Chondrocyte (in vitro differentiated cells): ENCODE measurements around the gene BANF1. TPM values are rescaled to one million over a fixed set of nuclear protein-coding genes. Genes with fewer than 3 reads are reported as not detected.
A peak's percentile ranks its signal among the peaks of the same experiment; 100 is the strongest.

Experiments used
- DNase-seq: peaks from one replicate; pipeline ENCODE4 v3.0.0; 2021; ENCODE audit warnings: mixed read lengths, low spot score
- H3K27ac Mint-ChIP-seq: one replicate; pipeline ENCODE4 v1.8.0; 2021; ENCODE audit warnings: mild to moderate bottlenecking, moderate library complexity, mixed read lengths; ENCODE audit not compliant: unreplicated experiment
- H3K27me3 Mint-ChIP-seq: 2 replicates; pipeline ENCODE4 v1.8.0; 2021; ENCODE audit warnings: low read depth, mixed read lengths
- H3K36me3 Mint-ChIP-seq: 2 replicates; pipeline ENCODE4 v1.8.0; 2021; ENCODE audit warnings: low read depth, mixed read lengths
- H3K4me1 Mint-ChIP-seq: 2 replicates; pipeline ENCODE4 v1.8.0; 2021; ENCODE audit warnings: low read depth, mild to moderate bottlenecking, mixed read lengths
- H3K4me3 Mint-ChIP-seq: one replicate; pipeline ENCODE4 v1.8.0; 2021; ENCODE audit warnings: mild to moderate bottlenecking, moderate library complexity, mixed read lengths; ENCODE audit not compliant: unreplicated experiment
- H3K9me3 Mint-ChIP-seq: 2 replicates; pipeline ENCODE4 v1.8.0; 2021; ENCODE audit warnings: low read depth, mixed read lengths
- total RNA-seq: library from RNA; stranded (reverse); gene quantifications from 3 replicates; pipeline ENCODE4 v1.2.1, GENCODE V29; 2021
- TF ChIP-seq, protein P1 (sequence below): fragments of 200-600 bp; sonication (generic); IDR thresholded peaks from 2 replicates; pipeline ENCODE4 v1.5.0; 2021; ENCODE audit warnings: antibody characterized with exemption, mild to moderate bottlenecking, moderate library complexity

BANF1 gene
- total RNA-seq, 1 donor from 2014 or later, result 187 TPM

DNA sequence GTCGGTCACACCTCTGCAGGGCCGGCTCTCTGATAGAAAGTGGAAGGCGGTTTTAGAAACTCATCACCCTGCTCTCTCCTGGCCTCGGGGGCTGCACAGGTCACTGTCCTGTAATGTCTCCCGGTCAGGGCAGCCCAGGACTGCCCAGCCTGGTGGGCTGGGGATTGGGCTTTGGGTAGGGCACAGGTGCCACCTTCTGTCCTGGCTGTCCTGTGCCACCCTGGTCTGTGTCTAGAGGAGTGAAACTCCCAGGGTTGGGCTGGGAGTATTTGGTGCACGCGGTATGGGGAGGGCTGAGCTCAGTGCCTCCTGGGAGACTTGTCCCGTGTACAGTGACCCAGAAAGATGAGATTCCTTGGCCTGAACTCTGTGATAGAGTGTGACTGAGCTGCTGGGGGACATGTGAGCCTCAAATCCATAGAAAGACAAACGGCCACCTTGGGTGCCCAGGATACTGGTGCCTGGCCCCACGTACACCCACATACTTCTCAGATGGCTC lies 23.0 kb upstream of the BANF1 start:
- no peak for DNase-seq

DNA sequence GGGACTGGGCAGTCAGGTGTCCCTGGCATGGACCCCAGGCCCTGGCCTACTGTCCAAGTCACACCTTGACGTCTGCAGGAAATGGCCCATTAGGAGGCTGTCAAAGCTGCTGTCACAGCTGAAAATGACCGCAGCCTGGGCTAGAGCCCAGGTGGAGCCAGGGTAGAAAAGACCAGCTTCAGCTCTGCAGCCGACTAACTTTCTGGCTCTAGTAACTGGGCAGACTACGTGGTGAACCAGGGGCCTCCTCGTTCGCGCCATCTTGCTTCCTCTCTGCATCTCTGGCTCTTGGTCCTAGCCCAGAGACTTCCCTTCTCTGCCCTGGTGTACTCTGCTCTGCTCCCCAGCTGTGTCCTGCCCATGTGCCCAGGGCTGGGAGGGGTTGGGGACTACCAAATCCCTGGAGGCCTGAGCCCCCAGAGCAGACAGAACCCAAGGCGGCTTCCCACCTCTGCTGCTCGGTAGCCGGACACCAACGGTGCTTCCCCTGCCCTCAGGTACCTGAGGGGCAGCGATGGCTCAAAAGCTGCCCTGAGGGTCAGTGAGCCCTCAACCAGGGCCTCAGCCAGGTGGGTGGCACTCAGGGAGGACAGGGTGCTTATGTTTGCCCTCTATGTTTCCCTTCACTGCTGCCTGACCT lies 21.1 kb upstream of the BANF1 start:
- H3K9me3 Mint-ChIP-seq, result no peaks in the 10 kb centered on the region
- no peak overlapping the region for H3K4me3 Mint-ChIP-seq
- no peak overlapping the region for H3K27ac Mint-ChIP-seq
- no peaks in the 10 kb centered on the region for H3K27me3 Mint-ChIP-seq
- TF ChIP-seq, protein P1, sequence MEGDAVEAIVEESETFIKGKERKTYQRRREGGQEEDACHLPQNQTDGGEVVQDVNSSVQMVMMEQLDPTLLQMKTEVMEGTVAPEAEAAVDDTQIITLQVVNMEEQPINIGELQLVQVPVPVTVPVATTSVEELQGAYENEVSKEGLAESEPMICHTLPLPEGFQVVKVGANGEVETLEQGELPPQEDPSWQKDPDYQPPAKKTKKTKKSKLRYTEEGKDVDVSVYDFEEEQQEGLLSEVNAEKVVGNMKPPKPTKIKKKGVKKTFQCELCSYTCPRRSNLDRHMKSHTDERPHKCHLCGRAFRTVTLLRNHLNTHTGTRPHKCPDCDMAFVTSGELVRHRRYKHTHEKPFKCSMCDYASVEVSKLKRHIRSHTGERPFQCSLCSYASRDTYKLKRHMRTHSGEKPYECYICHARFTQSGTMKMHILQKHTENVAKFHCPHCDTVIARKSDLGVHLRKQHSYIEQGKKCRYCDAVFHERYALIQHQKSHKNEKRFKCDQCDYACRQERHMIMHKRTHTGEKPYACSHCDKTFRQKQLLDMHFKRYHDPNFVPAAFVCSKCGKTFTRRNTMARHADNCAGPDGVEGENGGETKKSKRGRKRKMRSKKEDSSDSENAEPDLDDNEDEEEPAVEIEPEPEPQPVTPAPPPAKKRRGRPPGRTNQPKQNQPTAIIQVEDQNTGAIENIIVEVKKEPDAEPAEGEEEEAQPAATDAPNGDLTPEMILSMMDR, result no peak
- peak; percentile 86 for DNase-seq
- H3K4me1 Mint-ChIP-seq, result peaks cover 8% of the 10 kb centered on the region
- peaks cover 11% of the 10 kb centered on the region for H3K36me3 Mint-ChIP-seq

More for the DNA sequence above, 23.0 kb upstream of the BANF1 start:
- H3K4me1 Mint-ChIP-seq, result no peaks in the 10 kb centered on the region
- no peaks in the 10 kb centered on the region for H3K9me3 Mint-ChIP-seq
- H3K27ac Mint-ChIP-seq, result no peak overlapping the region
- H3K27me3 Mint-ChIP-seq, result no peaks in the 10 kb centered on the region
- peaks cover 16% of the 10 kb centered on the region for H3K36me3 Mint-ChIP-seq
- TF ChIP-seq, protein P1, result no peak
- no peak overlapping the region for H3K4me3 Mint-ChIP-seq

DNA sequence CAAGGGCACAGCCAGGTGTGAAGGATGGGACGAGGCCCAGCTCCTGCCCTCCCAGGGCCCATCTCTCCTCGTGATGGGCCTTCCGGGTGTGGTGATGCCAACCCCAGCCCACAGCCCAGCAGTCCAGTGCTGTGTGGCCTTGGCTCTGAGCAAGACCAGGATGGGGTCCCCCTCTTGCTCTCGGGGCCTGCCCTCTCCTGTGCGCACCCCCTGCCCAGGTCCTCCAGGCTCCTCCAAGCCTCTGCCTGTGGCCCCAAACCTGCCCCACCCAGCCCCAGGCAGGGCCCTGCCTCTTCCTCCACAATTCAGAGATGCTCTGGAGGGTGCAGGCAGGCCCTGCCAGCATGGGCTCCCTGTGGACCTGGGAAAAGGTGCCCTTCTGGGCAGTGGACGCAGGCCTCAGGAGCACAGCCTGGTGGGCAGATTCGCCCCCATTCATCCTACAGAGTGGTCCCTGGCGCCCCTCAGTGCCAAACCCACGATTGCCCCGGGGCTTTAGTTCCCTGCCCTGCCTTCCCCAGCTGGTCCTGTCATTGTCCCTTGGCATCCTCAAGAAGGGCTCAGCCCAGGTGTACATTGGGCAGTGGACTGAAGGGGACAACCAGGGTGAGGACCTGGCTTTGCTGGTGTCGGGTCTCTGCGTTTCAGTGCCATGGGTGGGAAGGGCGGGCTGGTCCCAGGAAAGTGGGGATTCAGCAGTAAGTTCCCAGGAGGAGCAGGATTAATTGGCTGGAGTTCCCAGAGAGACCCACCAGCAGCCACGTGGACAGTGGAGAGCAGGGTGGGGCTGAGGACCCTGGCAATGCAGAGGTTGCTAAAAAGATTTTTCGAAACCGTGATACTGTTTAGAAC lies 20.1 kb upstream of the BANF1 start:
- H3K4me3 Mint-ChIP-seq, result no peak overlapping the region

DNA sequence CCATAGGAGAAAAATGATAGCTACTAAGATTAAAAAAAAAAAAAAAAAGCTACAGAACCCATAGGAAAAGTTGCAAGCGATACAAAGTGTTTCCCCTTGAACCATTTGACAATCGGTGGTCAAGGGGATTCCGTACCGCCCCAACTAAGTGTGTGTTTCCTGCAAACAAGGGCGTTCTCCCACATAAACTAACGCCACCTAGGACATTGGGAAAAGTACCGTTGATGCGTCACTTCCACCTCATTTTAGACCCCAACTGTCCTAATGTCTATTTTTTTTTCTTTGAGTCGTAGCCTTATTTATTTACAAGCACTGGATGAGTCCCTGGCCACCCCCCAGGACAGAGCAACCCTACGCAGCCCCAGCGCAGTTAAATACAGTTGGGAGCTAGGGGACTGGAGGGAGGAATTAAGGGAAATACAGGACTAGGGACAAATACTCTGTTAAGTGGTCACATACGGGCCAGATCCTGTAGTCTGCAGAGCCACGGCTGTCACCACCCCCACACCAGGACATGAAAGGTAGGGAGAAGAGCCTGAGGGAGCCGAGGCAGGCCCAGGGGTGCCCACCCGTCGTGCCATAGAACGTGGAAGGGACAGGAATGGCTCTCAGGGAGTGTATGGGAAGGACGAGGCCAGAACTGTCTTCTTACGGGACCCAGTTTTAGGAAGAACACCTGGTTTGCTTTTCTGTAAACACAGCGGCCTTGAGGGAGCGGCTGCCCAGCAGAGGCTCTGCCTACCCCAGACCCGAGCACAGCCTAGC lies 19.3 kb upstream of the BANF1 start:
- H3K36me3 Mint-ChIP-seq, result peaks cover 7% of the 10 kb centered on the region
- peak overlapping the region; percentile 51 for H3K27ac Mint-ChIP-seq
- peaks cover 8% of the 10 kb centered on the region for H3K4me1 Mint-ChIP-seq
- peak; percentile 71 for DNase-seq
- no peak overlapping the region for H3K4me3 Mint-ChIP-seq
- H3K27me3 Mint-ChIP-seq, result no peaks in the 10 kb centered on the region
- no peaks in the 10 kb centered on the region for H3K9me3 Mint-ChIP-seq
- TF ChIP-seq, protein P1, result no peak

More for the DNA sequence above, 20.1 kb upstream of the BANF1 start:
- Mint-ChIP-seq H3K4me1 (peaks cover 8% of the 10 kb centered on the region), H3K9me3 (no peaks in the 10 kb centered on the region), H3K27me3 (no peaks in the 10 kb centered on the region), H3K36me3 (peaks cover 9% of the 10 kb centered on the region), H3K27ac (peak overlapping the region; percentile 51)
- peak; percentile 81 for DNase-seq
- TF ChIP-seq, protein P1, result no peak

- Mint-ChIP-seq H3K36me3 (peaks cover 7% of the 10 kb centered on the region), H3K27me3 (no peaks in the 10 kb centered on the region), H3K4me3 (no peak overlapping the region), H3K27ac (no peak overlapping the region), H3K9me3 (no peaks in the 10 kb centered on the region), H3K4me1 (peaks cover 8% of the 10 kb centered on the region)
- DNase-seq, result peak; percentile 49
- TF ChIP-seq, protein P1, result no peak
These were observed 18.7 kb upstream of the BANF1 start for GRCh38 chr11:65983589-65983987.
